Bronchial epithelial cell (primary cell): Measurements from ENCODE around the gene OLFML2B. TPM values are rescaled to one million over a fixed set of nuclear protein-coding genes. Genes with fewer than 3 reads are reported as not detected.

ENCODE experiments used
- DNase-seq: peaks from one replicate; pipeline ENCODE4 v3.0.0-alpha.2; 2010; ENCODE audit warnings: low read depth
- FAIRE-seq: peaks from 2 replicates; lab custom pipeline; 2011; peaks lifted over from hg19 to GRCh38; lab: Jason Lieb, UNC
- H3K27me3 ChIP-seq: 2 replicates; pipeline ENCODE4 v1.5.1; 2011; ENCODE audit warnings: low read length; ENCODE audit not compliant: control insufficient read depth, insufficient read depth
- H3K36me3 ChIP-seq: 2 replicates; pipeline ENCODE4 v1.5.1; 2011; ENCODE audit warnings: low read length; ENCODE audit not compliant: control insufficient read depth, insufficient read depth
- H3K4me3 ChIP-seq: 2 replicates; pipeline ENCODE4 v1.5.1; 2011; ENCODE audit warnings: mild to moderate bottlenecking, low read depth, low read length, control low read depth
- CTCF ChIP-seq: IDR thresholded peaks from 2 replicates; pipeline ENCODE4 v1.5.1; 2011; ENCODE audit warnings: mild to moderate bottlenecking, moderate library complexity, low read length, control low read depth, inconsistent platforms; ENCODE audit not compliant: insufficient read depth, severe bottlenecking
- total RNA-seq: library from RNA; depleted of rRNA; stranded (reverse); fragments of >200 nt; gene quantifications from 2 replicates; pipeline ENCODE4 v1.2.1, GENCODE V29; 2014

Gene OLFML2B
- total RNA-seq, 1 donor from 2014 or later = not detected

- no peak for FAIRE-seq
- peaks cover 4% of the 10 kb centered on the region for H3K36me3 ChIP-seq
- TF ChIP-seq CTCF = no peak
- no peak for DNase-seq
- no peaks in the 10 kb centered on the region for H3K27me3 ChIP-seq
- no peak overlapping the region for H3K4me3 ChIP-seq
Observed at GRCh38 chr1:161955606-161956005, 68.1 kb downstream of the OLFML2B start.

DNA sequence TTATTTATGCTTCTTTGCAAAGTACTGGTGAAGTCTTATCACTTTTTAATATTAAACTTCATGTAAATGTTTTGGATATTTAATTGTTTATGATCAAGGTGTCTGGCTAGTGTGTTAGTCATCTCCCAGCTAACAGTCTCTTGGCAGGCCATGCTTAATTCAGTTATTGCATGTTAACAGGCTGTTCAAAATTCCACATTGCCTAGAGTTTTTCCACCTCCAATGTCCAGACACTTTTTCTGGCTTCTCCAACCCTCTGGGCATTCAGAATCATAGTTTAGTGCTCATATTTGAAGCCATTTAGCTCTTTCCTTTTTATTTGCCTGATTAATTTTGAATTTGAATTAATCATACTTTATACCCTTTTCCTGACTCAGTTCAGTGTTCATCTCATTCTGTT is 69.2 kb downstream of the OLFML2B start:
- peaks cover 4% of the 10 kb centered on the region for H3K36me3 ChIP-seq
- H3K27me3 ChIP-seq = no peaks in the 10 kb centered on the region
- FAIRE-seq (no peak), DNase-seq (peak; percentile 13)
- no peak for TF ChIP-seq CTCF
- no peak overlapping the region for H3K4me3 ChIP-seq

DNA sequence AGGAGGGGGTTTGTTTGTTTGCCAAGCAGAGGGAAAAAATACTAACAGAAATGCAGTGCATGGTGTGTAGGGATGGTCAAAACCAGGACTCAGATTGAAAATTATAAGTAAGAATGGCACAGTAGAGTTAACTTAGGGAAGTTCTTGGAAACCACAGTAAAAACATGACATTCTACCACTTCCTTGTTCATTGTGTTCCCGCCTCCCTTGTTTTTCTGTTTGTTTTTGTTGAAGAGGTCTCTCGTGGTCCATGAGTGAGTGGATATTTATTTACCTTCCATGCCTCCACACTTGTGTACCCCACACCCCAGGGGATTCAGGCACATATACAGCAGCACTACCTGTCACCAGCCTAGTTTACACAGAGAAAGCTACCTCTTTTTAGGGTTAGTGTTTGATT is 69.6 kb downstream of the OLFML2B start:
- DNase-seq = no peak
- peaks cover 4% of the 10 kb centered on the region for H3K36me3 ChIP-seq
- no peak overlapping the region for H3K4me3 ChIP-seq
- no peak for TF ChIP-seq CTCF
- no peaks in the 10 kb centered on the region for H3K27me3 ChIP-seq
- FAIRE-seq = no peak

- Histone ChIP-seq H3K36me3 (peaks cover 1% of the 10 kb centered on the region), H3K27me3 (no peaks in the 10 kb centered on the region), H3K4me3 (no peak overlapping the region)
- TF ChIP-seq CTCF = no peak
- DNase-seq (no peak), FAIRE-seq (no peak)
Observed at GRCh38 chr1:161953256-161953920, 70.3 kb downstream of the OLFML2B start.

- Histone ChIP-seq H3K4me3 (no peak overlapping the region), H3K27me3 (no peaks in the 10 kb centered on the region), H3K36me3 (no peaks in the 10 kb centered on the region)
- no peak for TF ChIP-seq CTCF
- no peak for FAIRE-seq
- DNase-seq = no peak
Observed at GRCh38 chr1:161952607-161953172, 71.0 kb downstream of the OLFML2B start.

- FAIRE-seq = no peak
- no peak for TF ChIP-seq CTCF
- Histone ChIP-seq H3K36me3 (no peaks in the 10 kb centered on the region), H3K27me3 (no peaks in the 10 kb centered on the region), H3K4me3 (no peak overlapping the region)
- no peak for DNase-seq
Observed at GRCh38 chr1:161951646-161952045, 72.0 kb downstream of the OLFML2B start.
